ENCODE measurements around the gene RPL27A. TPM values are rescaled to one million over a fixed set of nuclear protein-coding genes. Genes with fewer than 3 reads are reported as not detected.

RPL27A gene
- total RNA-seq, 1 donor from 2014 or later = 1,116 TPM

DNA sequence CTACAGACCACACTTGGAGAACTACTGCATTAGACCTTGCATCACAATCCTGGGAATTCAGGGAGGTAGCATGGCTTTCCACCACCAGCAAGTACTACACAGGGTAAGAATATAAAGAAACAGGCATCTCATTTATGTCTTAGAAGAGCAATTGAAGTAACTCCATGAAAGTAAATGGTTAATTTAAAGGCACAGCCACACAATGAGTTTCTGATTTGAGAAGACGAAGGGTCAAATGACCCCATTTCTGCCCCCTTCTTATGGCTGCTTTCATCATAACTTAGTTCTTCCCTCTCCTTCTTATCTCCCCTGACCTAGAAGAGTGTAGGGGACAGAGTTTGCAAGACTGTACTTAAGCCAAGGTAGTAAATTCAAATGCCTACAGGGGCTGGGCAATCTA is 6.1 kb upstream of the RPL27A start:
- peaks cover 3% of the 10 kb centered on the region for H3K27me3 Mint-ChIP-seq (ENCODE audit: insufficient read depth, low read depth)
- Histone ChIP-seq H3K9me3 (ENCODE audit: low read depth) (no peaks in the 10 kb centered on the region), H3K4me3 (no peak overlapping the region), H3K4me2 (no peak overlapping the region), H3K36me3 (no peaks in the 10 kb centered on the region), H3K4me1 (peaks cover 32% of the 10 kb centered on the region), H3F3A (ENCODE audit: low read depth) (peaks cover 20% of the 10 kb centered on the region), H3K27ac (no peak overlapping the region), H3K27me3 (no peaks in the 10 kb centered on the region), H3K79me2 (ENCODE audit: low read depth) (peaks cover 3% of the 10 kb centered on the region), H2AFZ (replicated peaks) (peak overlapping the region; percentile 89), H3K9ac (no peak overlapping the region), H4K20me1 (ENCODE audit: low read depth) (no peaks in the 10 kb centered on the region)
- H3K27ac Mint-ChIP-seq = peak overlapping the region; percentile 91
- no peaks in the 10 kb centered on the region for H3K9me3 Mint-ChIP-seq
- H3K4me1 Mint-ChIP-seq = peaks cover 48% of the 10 kb centered on the region
- TF ChIP-seq EZH2 (IDR thresholded peaks at IDR 0.05) (no peak), EZH2phosphoT487 (IDR thresholded peaks at IDR 0.05) (no peak)
- TF ChIP-seq, protein P1, sequence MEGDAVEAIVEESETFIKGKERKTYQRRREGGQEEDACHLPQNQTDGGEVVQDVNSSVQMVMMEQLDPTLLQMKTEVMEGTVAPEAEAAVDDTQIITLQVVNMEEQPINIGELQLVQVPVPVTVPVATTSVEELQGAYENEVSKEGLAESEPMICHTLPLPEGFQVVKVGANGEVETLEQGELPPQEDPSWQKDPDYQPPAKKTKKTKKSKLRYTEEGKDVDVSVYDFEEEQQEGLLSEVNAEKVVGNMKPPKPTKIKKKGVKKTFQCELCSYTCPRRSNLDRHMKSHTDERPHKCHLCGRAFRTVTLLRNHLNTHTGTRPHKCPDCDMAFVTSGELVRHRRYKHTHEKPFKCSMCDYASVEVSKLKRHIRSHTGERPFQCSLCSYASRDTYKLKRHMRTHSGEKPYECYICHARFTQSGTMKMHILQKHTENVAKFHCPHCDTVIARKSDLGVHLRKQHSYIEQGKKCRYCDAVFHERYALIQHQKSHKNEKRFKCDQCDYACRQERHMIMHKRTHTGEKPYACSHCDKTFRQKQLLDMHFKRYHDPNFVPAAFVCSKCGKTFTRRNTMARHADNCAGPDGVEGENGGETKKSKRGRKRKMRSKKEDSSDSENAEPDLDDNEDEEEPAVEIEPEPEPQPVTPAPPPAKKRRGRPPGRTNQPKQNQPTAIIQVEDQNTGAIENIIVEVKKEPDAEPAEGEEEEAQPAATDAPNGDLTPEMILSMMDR (IDR thresholded peaks at IDR 0.05) = no peak
- DNase-seq (ENCODE audit: low spot score) = no peak
- H3K4me3 Mint-ChIP-seq = no peak overlapping the region
- peaks cover 16% of the 10 kb centered on the region for H3K36me3 Mint-ChIP-seq

DNA sequence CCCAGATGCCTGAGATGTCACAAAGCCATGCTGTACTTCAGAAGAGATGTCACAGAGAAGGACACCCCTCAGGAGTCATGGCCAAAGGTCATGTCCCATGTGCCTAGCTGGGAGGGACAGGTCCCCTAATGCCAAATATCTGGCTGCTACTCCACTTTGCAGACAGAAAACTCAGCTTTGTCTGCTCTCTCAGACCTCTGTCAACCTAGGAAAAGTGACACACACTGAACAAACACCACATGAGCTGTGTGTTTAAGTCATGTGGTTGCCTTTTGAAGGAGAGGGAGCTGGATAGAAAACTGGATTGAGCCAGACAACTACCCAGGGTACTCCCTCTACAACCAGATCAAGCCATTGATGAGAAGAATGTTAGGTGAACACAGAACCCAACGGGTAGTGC is 3.6 kb upstream of the RPL27A start:
- peaks cover 22% of the 10 kb centered on the region for H3K36me3 Mint-ChIP-seq

DNA sequence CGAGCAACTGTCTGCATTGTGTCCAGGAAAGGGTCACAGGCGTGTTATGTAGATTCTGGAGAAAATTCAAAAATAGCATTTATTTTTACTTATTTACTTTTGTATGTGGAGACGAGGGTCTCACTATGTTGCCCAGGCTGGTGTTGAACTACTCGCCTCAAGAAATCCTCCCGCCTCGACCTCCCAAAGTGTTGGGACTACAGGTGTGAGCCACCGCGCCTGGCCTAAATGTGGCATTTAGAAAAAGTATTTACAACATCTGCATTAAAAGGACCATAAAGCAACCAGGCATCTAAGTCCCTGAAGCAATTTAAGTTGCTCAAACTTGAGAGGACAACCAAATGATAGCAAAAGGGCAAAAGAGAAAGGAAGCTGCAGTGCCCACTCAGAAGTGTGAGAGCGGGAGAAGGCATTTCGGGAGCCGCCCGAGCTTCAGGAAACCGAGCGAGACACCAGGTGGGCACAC is 722 bp upstream of the RPL27A start:
- peaks cover 10% of the 10 kb centered on the region for H3K36me3 ChIP-seq
- peaks cover 43% of the 10 kb centered on the region for H3K79me2 ChIP-seq (ENCODE audit: low read depth)
- peak overlapping the region; percentile 98 for H3K4me2 ChIP-seq
- peaks cover 40% of the 10 kb centered on the region for H3K4me1 Mint-ChIP-seq
- peaks cover 27% of the 10 kb centered on the region for H4K20me1 ChIP-seq (ENCODE audit: low read depth)
- H2AFZ ChIP-seq (replicated peaks) = no peak overlapping the region
- no peaks in the 10 kb centered on the region for H3K9me3 Mint-ChIP-seq
- peaks cover 10% of the 10 kb centered on the region for H3K4me1 ChIP-seq
- no peaks in the 10 kb centered on the region for H3K9me3 ChIP-seq (ENCODE audit: low read depth)
- TF ChIP-seq, protein P1 (IDR thresholded peaks at IDR 0.05) = no peak
- TF ChIP-seq EZH2 (IDR thresholded peaks at IDR 0.05) (no peak), EZH2phosphoT487 (IDR thresholded peaks at IDR 0.05) (peak; percentile 28)
- peak overlapping the region; percentile 96 for H3K4me3 Mint-ChIP-seq
- no peak for DNase-seq (ENCODE audit: low spot score)
- peaks cover 52% of the 10 kb centered on the region for H3F3A ChIP-seq (ENCODE audit: low read depth)
- peaks cover 39% of the 10 kb centered on the region for H3K36me3 Mint-ChIP-seq
- H3K27me3 ChIP-seq = no peaks in the 10 kb centered on the region
- peak overlapping the region; percentile 92 for H3K27ac Mint-ChIP-seq
- peak overlapping the region; percentile 90 for H3K27ac ChIP-seq
- peaks cover 5% of the 10 kb centered on the region for H3K27me3 Mint-ChIP-seq (ENCODE audit: insufficient read depth, low read depth)
- peak overlapping the region; percentile 94 for H3K4me3 ChIP-seq
- H3K9ac ChIP-seq = peak overlapping the region; percentile 99

More for the DNA sequence above, 3.6 kb upstream of the RPL27A start:
- H3K4me1 Mint-ChIP-seq = peaks cover 40% of the 10 kb centered on the region
- Histone ChIP-seq H3K79me2 (ENCODE audit: low read depth) (peaks cover 23% of the 10 kb centered on the region), H4K20me1 (ENCODE audit: low read depth) (peaks cover 11% of the 10 kb centered on the region), H3K27ac (no peak overlapping the region), H3K4me3 (no peak overlapping the region), H3K4me2 (no peak overlapping the region), H3K9me3 (ENCODE audit: low read depth) (no peaks in the 10 kb centered on the region), H3K4me1 (peaks cover 14% of the 10 kb centered on the region), H2AFZ (replicated peaks) (no peak overlapping the region), H3K27me3 (no peaks in the 10 kb centered on the region), H3K36me3 (no peaks in the 10 kb centered on the region), H3K9ac (no peak overlapping the region), H3F3A (ENCODE audit: low read depth) (peaks cover 23% of the 10 kb centered on the region)
- no peak overlapping the region for H3K27ac Mint-ChIP-seq
- H3K27me3 Mint-ChIP-seq (ENCODE audit: insufficient read depth, low read depth) = peaks cover 3% of the 10 kb centered on the region
- H3K9me3 Mint-ChIP-seq = no peaks in the 10 kb centered on the region
- TF ChIP-seq EZH2 (IDR thresholded peaks at IDR 0.05) = no peak
- TF ChIP-seq, protein P1 (IDR thresholded peaks at IDR 0.05) = no peak
- no peak for TF ChIP-seq EZH2phosphoT487 (IDR thresholded peaks at IDR 0.05)
- H3K4me3 Mint-ChIP-seq = no peak overlapping the region
- no peak for DNase-seq (ENCODE audit: low spot score)

All from neural progenitor cell (in vitro differentiated cells).